GM19324 (cell line): ENCODE measurements around the gene PLK4.

Experiments
- ATAC-seq: cut with Tn5 transposase; IDR thresholded peaks from one replicate; pipeline ENCODE4 v1.9.1; 2021; ENCODE audit warnings: mild to moderate bottlenecking, moderate library complexity; ENCODE audit not compliant: unreplicated experiment, low FRiP score

Gene PLK4

GRCh38 chr4:127880763-127881562 lies at the start of gene PLK4:
TSS of gene PLK4 (plus strand) at chr4:127880893. CDS start at chr4:127881135, 242 bp downstream.
- ATAC-seq = peak; percentile 97

GRCh38 chr4:127832585-127832984 lies 48.1 kb upstream of the PLK4 start:
- ATAC-seq = peak; percentile 78

GRCh38 chr4:127843704-127844600 lies 36.7 kb upstream of the PLK4 start:
- ATAC-seq = no peak

GRCh38 chr4:127844601-127845116 lies 36.0 kb upstream of the PLK4 start:
- no peak for ATAC-seq

GRCh38 chr4:127846061-127846460 lies 34.6 kb upstream of the PLK4 start:
- no peak for ATAC-seq

GRCh38 chr4:127846765-127847164 lies 33.9 kb upstream of the PLK4 start:
- no peak for ATAC-seq

- no peak for ATAC-seq
Observed at GRCh38 chr4:127849505-127850234, 31.0 kb upstream of the PLK4 start.

- ATAC-seq = no peak
Observed at GRCh38 chr4:127852661-127853060, 28.0 kb upstream of the PLK4 start.

- no peak for ATAC-seq
Observed at GRCh38 chr4:127856196-127856812, 24.4 kb upstream of the PLK4 start.

GRCh38 chr4:127856813-127857447 lies 23.8 kb upstream of the PLK4 start:
- peak; percentile 84 for ATAC-seq

- no peak for ATAC-seq
Observed at GRCh38 chr4:127857641-127858040, 23.1 kb upstream of the PLK4 start.

- ATAC-seq = no peak
Observed at GRCh38 chr4:127868196-127868595, 12.5 kb upstream of the PLK4 start.

GRCh38 chr4:127870281-127870680 lies 10.4 kb upstream of the PLK4 start:
- no peak for ATAC-seq

- no peak for ATAC-seq
Observed at GRCh38 chr4:127870688-127871087, 10.0 kb upstream of the PLK4 start.

GRCh38 chr4:127875791-127876190 lies 4.9 kb upstream of the PLK4 start:
- no peak for ATAC-seq

GRCh38 chr4:127881563-127881864 lies 821 bp downstream of the PLK4 start:
- ATAC-seq = peak; percentile 43

- no peak for ATAC-seq
Observed at GRCh38 chr4:127888559-127888958, 7.9 kb downstream of the PLK4 start.

GRCh38 chr4:127889903-127890302 lies 9.2 kb downstream of the PLK4 start:
- ATAC-seq = no peak

- ATAC-seq = no peak
Observed at GRCh38 chr4:127896069-127896468, 15.4 kb downstream of the PLK4 start.

- no peak for ATAC-seq
Observed at GRCh38 chr4:127896528-127896927, 15.8 kb downstream of the PLK4 start.
